SU-DHL-6 (cell line): ENCODE results near the gene NFIB.

Source experiments
- H2AFZ ChIP-seq: fragments of 200-600 bp; sonication (generic); 2 replicates; pipeline ENCODE4 v1.6.1; 2014; ENCODE audit warnings: low read depth, mild to moderate bottlenecking, moderate library complexity, mixed read lengths, antibody characterized with exemption, low read length; ENCODE audit not compliant: severe bottlenecking
- H3F3A ChIP-seq: fragments of 200-600 bp; shearing (Covaris generic); 2 replicates; pipeline ENCODE4 v1.6.0; 2016; ENCODE audit warnings: antibody characterized with exemption, mild to moderate bottlenecking; ENCODE audit not compliant: insufficient read depth
- H3K27ac ChIP-seq: fragments of 200-600 bp; sonication (generic); 2 replicates; pipeline ENCODE4 v1.5.1; 2016; ENCODE audit warnings: low read depth, mild to moderate bottlenecking, low read length, moderate library complexity, mixed read lengths
- H3K27me3 ChIP-seq: fragments of 200-600 bp; sonication (generic), shearing (Covaris generic); 2 replicates; pipeline ENCODE4 v1.6.0; 2014; ENCODE audit warnings: mild to moderate bottlenecking, low read length
- H3K36me3 ChIP-seq: fragments of 200-600 bp; sonication (generic); 2 replicates; pipeline ENCODE4 v1.6.1; 2014; ENCODE audit warnings: mild to moderate bottlenecking, low read length, mixed read lengths
- H3K4me2 ChIP-seq: fragments of 300-600, 200-600 bp; shearing (Covaris generic), sonication (generic); 2 replicates; pipeline ENCODE4 v1.6.0; 2014; ENCODE audit warnings: low read length, low read depth, mild to moderate bottlenecking; ENCODE audit not compliant: poor library complexity, severe bottlenecking
- H3K4me3 ChIP-seq: fragments of 200-600 bp; sonication (generic); 2 replicates; pipeline ENCODE4 v1.5.1; 2014; ENCODE audit warnings: antibody characterized with exemption, low read length, mild to moderate bottlenecking, mixed read lengths; ENCODE audit not compliant: insufficient read depth, poor library complexity, severe bottlenecking
- H3K79me2 ChIP-seq: fragments of 200-600 bp; sonication (generic); 2 replicates; pipeline ENCODE4 v1.6.1; 2014; ENCODE audit warnings: mild to moderate bottlenecking, low read length, moderate library complexity; ENCODE audit not compliant: insufficient read depth
- H3K9ac ChIP-seq: fragments of 200-600 bp; sonication (generic); 2 replicates; pipeline ENCODE4 v1.7.0; 2014; ENCODE audit warnings: mild to moderate bottlenecking, low read length
- H3K9me2 ChIP-seq: fragments of 200-600 bp; sonication (generic); replicated peaks from 2 replicates; pipeline ENCODE4 v1.6.1; 2014; ENCODE audit warnings: low read length; ENCODE audit not compliant: insufficient read depth
- H3K9me3 ChIP-seq: fragments of 200-600 bp; sonication (generic); 2 replicates; pipeline ENCODE4 v1.6.1; 2014; ENCODE audit warnings: low read length, mixed read lengths; ENCODE audit not compliant: insufficient read depth
- H4K20me1 ChIP-seq: fragments of 200-600 bp; sonication (generic); 2 replicates; pipeline ENCODE4 v1.6.1; 2014; ENCODE audit warnings: low read depth, mild to moderate bottlenecking, antibody characterized with exemption, low read length, moderate library complexity, mixed read lengths
- EZH2phosphoT487 ChIP-seq: fragments of 200-600 bp; sonication (generic), shearing (Covaris generic); conservative IDR thresholded peaks from 2 replicates; pipeline ENCODE4 v1.6.1; 2018; ENCODE audit warnings: mild to moderate bottlenecking, antibody characterized with exemption, low read length, moderate library complexity, mixed read lengths
- TF ChIP-seq, protein P1 (sequence below): fragments of 200-600 bp; sonication (generic); IDR thresholded peaks from one replicate; pipeline ENCODE4 v1.5.1; 2017; ENCODE audit warnings: antibody characterized with exemption, mild to moderate bottlenecking, low read length, moderate library complexity; ENCODE audit not compliant: insufficient read depth, poor library complexity, severe bottlenecking

Gene NFIB

DNA sequence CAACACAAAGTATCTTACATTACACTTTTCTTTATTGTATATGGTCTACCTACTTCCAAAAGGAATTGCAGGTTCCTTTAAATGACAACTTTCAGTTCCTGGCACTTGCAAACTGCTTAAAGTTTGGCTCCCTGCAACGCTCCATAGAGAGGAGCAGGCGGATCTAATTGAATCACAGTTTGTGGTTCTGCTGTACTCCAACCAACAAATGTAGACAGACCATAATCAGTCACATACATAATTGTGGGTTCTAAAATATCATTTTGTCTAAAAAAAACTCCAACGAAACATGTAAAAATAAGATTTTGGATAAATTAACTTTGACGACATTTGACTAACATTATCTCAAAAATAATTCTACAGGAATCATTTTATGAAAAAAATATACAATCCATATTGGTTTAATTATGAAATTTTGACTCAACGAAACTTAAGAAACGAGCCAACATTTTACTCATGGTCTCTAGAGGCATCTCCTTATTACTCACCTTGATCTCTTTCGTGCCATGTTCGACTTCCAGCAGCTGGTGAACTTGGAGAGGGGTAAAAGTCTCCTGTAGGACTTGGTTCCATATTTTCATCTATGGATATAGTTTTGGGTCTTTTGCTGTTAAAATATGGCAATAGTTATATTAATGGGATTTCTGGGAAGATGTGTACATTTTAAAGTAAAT lies 167.6 kb downstream of the NFIB start:
- H3K9ac ChIP-seq: no peak overlapping the region
- H3K4me3 ChIP-seq: no peak overlapping the region
- H4K20me1 ChIP-seq: no peaks in the 10 kb centered on the region
- H3K9me2 ChIP-seq: no peaks in the 10 kb centered on the region
- no peak overlapping the region for H3K4me2 ChIP-seq
- no peaks in the 10 kb centered on the region for H3F3A ChIP-seq
- H3K36me3 ChIP-seq: no peaks in the 10 kb centered on the region
- no peak for TF ChIP-seq EZH2phosphoT487
- TF ChIP-seq, protein P1, sequence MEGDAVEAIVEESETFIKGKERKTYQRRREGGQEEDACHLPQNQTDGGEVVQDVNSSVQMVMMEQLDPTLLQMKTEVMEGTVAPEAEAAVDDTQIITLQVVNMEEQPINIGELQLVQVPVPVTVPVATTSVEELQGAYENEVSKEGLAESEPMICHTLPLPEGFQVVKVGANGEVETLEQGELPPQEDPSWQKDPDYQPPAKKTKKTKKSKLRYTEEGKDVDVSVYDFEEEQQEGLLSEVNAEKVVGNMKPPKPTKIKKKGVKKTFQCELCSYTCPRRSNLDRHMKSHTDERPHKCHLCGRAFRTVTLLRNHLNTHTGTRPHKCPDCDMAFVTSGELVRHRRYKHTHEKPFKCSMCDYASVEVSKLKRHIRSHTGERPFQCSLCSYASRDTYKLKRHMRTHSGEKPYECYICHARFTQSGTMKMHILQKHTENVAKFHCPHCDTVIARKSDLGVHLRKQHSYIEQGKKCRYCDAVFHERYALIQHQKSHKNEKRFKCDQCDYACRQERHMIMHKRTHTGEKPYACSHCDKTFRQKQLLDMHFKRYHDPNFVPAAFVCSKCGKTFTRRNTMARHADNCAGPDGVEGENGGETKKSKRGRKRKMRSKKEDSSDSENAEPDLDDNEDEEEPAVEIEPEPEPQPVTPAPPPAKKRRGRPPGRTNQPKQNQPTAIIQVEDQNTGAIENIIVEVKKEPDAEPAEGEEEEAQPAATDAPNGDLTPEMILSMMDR: no peak
- no peaks in the 10 kb centered on the region; the same call in 1 of the 2 replicates for H3K27me3 ChIP-seq
- H2AFZ ChIP-seq: no peak overlapping the region
- H3K9me3 ChIP-seq: no peaks in the 10 kb centered on the region
- H3K79me2 ChIP-seq: no peaks in the 10 kb centered on the region
- no peak overlapping the region for H3K27ac ChIP-seq

DNA sequence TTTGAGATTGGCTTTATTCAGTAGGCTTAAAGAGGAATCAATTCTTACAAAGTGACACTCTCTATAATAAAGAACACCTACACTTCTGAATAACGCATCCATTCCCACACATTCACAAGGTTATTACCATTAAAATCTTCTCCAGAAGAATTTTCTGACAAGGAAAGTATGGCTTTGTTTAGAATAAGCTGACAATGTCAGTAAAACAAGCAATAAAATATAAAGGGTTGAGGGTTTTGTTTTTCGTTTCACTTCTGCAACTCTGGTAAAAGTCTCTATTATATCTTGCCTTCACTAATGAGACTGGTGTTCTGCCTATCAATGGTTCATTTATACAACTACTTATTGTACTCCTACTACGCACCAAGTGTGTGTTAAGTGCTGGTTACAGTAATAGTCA lies 169.7 kb downstream of the NFIB start:
- no peaks in the 10 kb centered on the region for H3K79me2 ChIP-seq
- H3K27me3 ChIP-seq: no peaks in the 10 kb centered on the region
- H3K9ac ChIP-seq: no peak overlapping the region
- no peak overlapping the region for H3K27ac ChIP-seq
- H3K4me3 ChIP-seq: no peak overlapping the region
- TF ChIP-seq, protein P1: no peak
- TF ChIP-seq EZH2phosphoT487: no peak
- H3K36me3 ChIP-seq: no peaks in the 10 kb centered on the region
- no peak overlapping the region for H3K4me2 ChIP-seq
- H3F3A ChIP-seq: no peaks in the 10 kb centered on the region
- H4K20me1 ChIP-seq: no peaks in the 10 kb centered on the region
- no peak overlapping the region for H2AFZ ChIP-seq
- H3K9me2 ChIP-seq: no peaks in the 10 kb centered on the region
- H3K9me3 ChIP-seq: no peaks in the 10 kb centered on the region

DNA sequence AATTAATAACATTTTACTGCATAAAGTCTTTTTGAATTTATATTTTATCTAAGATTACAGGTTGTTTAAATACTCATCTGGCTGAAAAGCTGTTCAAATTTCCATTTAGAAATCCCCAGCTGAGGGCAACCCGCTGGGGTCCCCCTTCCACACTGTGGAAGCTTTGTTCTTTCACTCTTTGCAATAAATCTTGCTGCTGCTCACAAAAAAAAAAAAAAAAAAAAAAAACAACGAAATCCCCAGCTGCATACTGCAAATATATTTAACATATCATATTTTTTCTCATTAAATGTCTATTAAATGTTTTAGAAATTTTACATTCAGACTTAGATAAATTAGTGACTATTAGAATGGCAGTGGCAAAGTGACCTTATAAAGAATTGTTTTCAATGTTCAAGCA lies 172.2 kb downstream of the NFIB start:
- no peak overlapping the region for H3K4me3 ChIP-seq

More for the DNA sequence above, 172.2 kb downstream of the NFIB start:
- Histone ChIP-seq H3K27ac (no peak overlapping the region), H3F3A (no peaks in the 10 kb centered on the region), H3K79me2 (no peaks in the 10 kb centered on the region), H3K9ac (no peak overlapping the region), H4K20me1 (no peaks in the 10 kb centered on the region), H3K4me2 (no peak overlapping the region), H3K9me3 (no peaks in the 10 kb centered on the region), H3K27me3 (no peaks in the 10 kb centered on the region), H3K36me3 (no peaks in the 10 kb centered on the region), H2AFZ (no peak overlapping the region), H3K9me2 (no peaks in the 10 kb centered on the region)
- TF ChIP-seq, protein P1: no peak
- no peak for TF ChIP-seq EZH2phosphoT487
